MG63 (cell line): ENCODE data around the gene ZDHHC22. TPM values are rescaled to one million over a fixed set of nuclear protein-coding genes. Genes with fewer than 3 reads are reported as not detected.

Source experiments
- DNase-seq: peaks from one replicate; pipeline ENCODE4 v3.0.0-alpha.2; 2020
- H3K27me3 ChIP-seq: fragments of 250-450 bp; sonication (Bioruptor Pico); 2 replicates; pipeline ENCODE4 v1.5.1; 2020; ENCODE audit warnings: mild to moderate bottlenecking, moderate library complexity
- H3K36me3 ChIP-seq: fragments of 250-450 bp; sonication (Bioruptor Pico); 2 replicates; pipeline ENCODE4 v1.5.1; 2020; ENCODE audit warnings: mild to moderate bottlenecking, moderate library complexity
- H3K4me3 ChIP-seq: fragments of 250-450 bp; sonication (Bioruptor Pico); 2 replicates; pipeline ENCODE4 v1.5.1; 2020; ENCODE audit warnings: mild to moderate bottlenecking, moderate library complexity
- H3K9me3 ChIP-seq: fragments of 250-450 bp; sonication (Bioruptor Pico); 2 replicates; pipeline ENCODE4 v1.5.1; 2020; ENCODE audit warnings: mild to moderate bottlenecking, moderate library complexity
- total RNA-seq: library from RNA; depleted of rRNA; stranded (reverse); fragments of >200 nt; shearing (Covaris generic); gene quantifications from 2 replicates; pipeline ENCODE4 v1.2.3, GENCODE V29; 2014; ENCODE audit warnings: low replicate concordance

Gene ZDHHC22
- total RNA-seq, 1 experiment from 2014 or later: not detected

GRCh38 chr14:77099425-77100167 lies 42.0 kb downstream of the ZDHHC22 start:
- Histone ChIP-seq H3K9me3 (no peaks in the 10 kb centered on the region), H3K27me3 (no peaks in the 10 kb centered on the region), H3K4me3 (peak overlapping the region; percentile 93), H3K36me3 (no peaks in the 10 kb centered on the region)
- DNase-seq: no peak

- peak overlapping the region; percentile 93 for H3K4me3 ChIP-seq
- no peaks in the 10 kb centered on the region for H3K9me3 ChIP-seq
- DNase-seq: peak; percentile 82
- H3K36me3 ChIP-seq: no peaks in the 10 kb centered on the region
- no peaks in the 10 kb centered on the region for H3K27me3 ChIP-seq
Observed at GRCh38 chr14:77098529-77099353, 42.9 kb downstream of the ZDHHC22 start.

- H3K9me3 ChIP-seq: no peaks in the 10 kb centered on the region
- H3K36me3 ChIP-seq: no peaks in the 10 kb centered on the region
- peak; percentile 95 for DNase-seq
- H3K4me3 ChIP-seq: peak within 1 kb of the TSS; percentile 93
- no peaks in the 10 kb centered on the region for H3K27me3 ChIP-seq
Observed at GRCh38 chr14:77097700-77098528, 43.7 kb downstream of the ZDHHC22 start, which contains the start of gene CIPC. Gene CIPC, plus strand, starts transcription at chr14:77098258. Its CDS starts 7,451 bp downstream, at chr14:77105709.

GRCh38 chr14:77097006-77097699 lies 44.4 kb downstream of the ZDHHC22 start:
- Histone ChIP-seq H3K36me3 (no peaks in the 10 kb centered on the region), H3K9me3 (no peaks in the 10 kb centered on the region), H3K27me3 (no peaks in the 10 kb centered on the region), H3K4me3 (peak overlapping the region; percentile 93)
- DNase-seq: no peak

GRCh38 chr14:77094672-77095284 lies 46.8 kb downstream of the ZDHHC22 start:
- peak; percentile 48 for DNase-seq
- Histone ChIP-seq H3K36me3 (no peaks in the 10 kb centered on the region), H3K27me3 (no peaks in the 10 kb centered on the region), H3K9me3 (peaks cover 6% of the 10 kb centered on the region; the same call in 1 of the 2 replicates), H3K4me3 (no peak overlapping the region)

GRCh38 chr14:77092676-77093075 lies 48.9 kb downstream of the ZDHHC22 start:
- Histone ChIP-seq H3K27me3 (no peaks in the 10 kb centered on the region), H3K9me3 (peaks cover 6% of the 10 kb centered on the region; the same call in 1 of the 2 replicates), H3K4me3 (no peak overlapping the region), H3K36me3 (no peaks in the 10 kb centered on the region)
- no peak for DNase-seq

- Histone ChIP-seq H3K9me3 (peaks cover 6% of the 10 kb centered on the region; the same call in 1 of the 2 replicates), H3K36me3 (no peaks in the 10 kb centered on the region), H3K27me3 (no peaks in the 10 kb centered on the region), H3K4me3 (no peak overlapping the region)
- DNase-seq: no peak
Observed at GRCh38 chr14:77091518-77091917, 50.1 kb downstream of the ZDHHC22 start.

GRCh38 chr14:77088645-77089044 lies 52.9 kb downstream of the ZDHHC22 start:
- peaks cover 6% of the 10 kb centered on the region; the same call in 1 of the 2 replicates for H3K9me3 ChIP-seq
- DNase-seq: no peak

GRCh38 chr14:77088219-77088618 lies 53.4 kb downstream of the ZDHHC22 start:
- Histone ChIP-seq H3K9me3 (peaks cover 6% of the 10 kb centered on the region; the same call in 1 of the 2 replicates), H3K27me3 (no peaks in the 10 kb centered on the region), H3K4me3 (no peak overlapping the region), H3K36me3 (no peaks in the 10 kb centered on the region)
- DNase-seq: no peak

More at GRCh38 chr14:77088645-77089044, 52.9 kb downstream of the ZDHHC22 start:
- Histone ChIP-seq H3K4me3 (no peak overlapping the region), H3K36me3 (no peaks in the 10 kb centered on the region), H3K27me3 (no peaks in the 10 kb centered on the region)

- Histone ChIP-seq H3K4me3 (no peak overlapping the region), H3K9me3 (peaks cover 6% of the 10 kb centered on the region; the same call in 1 of the 2 replicates), H3K36me3 (no peaks in the 10 kb centered on the region), H3K27me3 (no peaks in the 10 kb centered on the region)
- DNase-seq: no peak
Observed at GRCh38 chr14:77087631-77088030, 54.0 kb downstream of the ZDHHC22 start.

GRCh38 chr14:77086951-77087350 lies 54.6 kb downstream of the ZDHHC22 start:
- Histone ChIP-seq H3K4me3 (no peak overlapping the region), H3K9me3 (peaks cover 6% of the 10 kb centered on the region; the same call in 1 of the 2 replicates), H3K36me3 (no peaks in the 10 kb centered on the region), H3K27me3 (no peaks in the 10 kb centered on the region)
- DNase-seq: no peak

GRCh38 chr14:77086017-77086727 lies 55.4 kb downstream of the ZDHHC22 start:
- H3K4me3 ChIP-seq: no peak overlapping the region
- H3K9me3 ChIP-seq: 0 out of 2 replicates have a peak, but pooled peaks cover 2% of the 10 kb centered on the region
- no peaks in the 10 kb centered on the region for H3K36me3 ChIP-seq
- DNase-seq: no peak
- no peaks in the 10 kb centered on the region for H3K27me3 ChIP-seq

- Histone ChIP-seq H3K4me3 (no peak overlapping the region), H3K27me3 (no peaks in the 10 kb centered on the region), H3K36me3 (no peaks in the 10 kb centered on the region), H3K9me3 (no peaks in the 10 kb centered on the region)
- DNase-seq: no peak
Observed at GRCh38 chr14:77085538-77085937, 56.1 kb downstream of the ZDHHC22 start.

GRCh38 chr14:77084985-77085384 lies 56.6 kb downstream of the ZDHHC22 start:
- H3K4me3 ChIP-seq: no peak overlapping the region

GRCh38 chr14:77083082-77083481 lies 58.5 kb downstream of the ZDHHC22 start:
- Histone ChIP-seq H3K27me3 (no peaks in the 10 kb centered on the region), H3K36me3 (no peaks in the 10 kb centered on the region), H3K4me3 (no peak overlapping the region), H3K9me3 (no peaks in the 10 kb centered on the region)
- DNase-seq: no peak

More at GRCh38 chr14:77084985-77085384, 56.6 kb downstream of the ZDHHC22 start:
- no peaks in the 10 kb centered on the region for H3K9me3 ChIP-seq
- no peak for DNase-seq
- H3K36me3 ChIP-seq: no peaks in the 10 kb centered on the region
- H3K27me3 ChIP-seq: no peaks in the 10 kb centered on the region
